ENCODE measurements around the gene SKAP2. TPM values are rescaled to one million over a fixed set of nuclear protein-coding genes. Genes with fewer than 3 reads are reported as not detected.

Gene SKAP2
- total RNA-seq, 1 experiment from 2014 or later: 24.4 TPM

DNA sequence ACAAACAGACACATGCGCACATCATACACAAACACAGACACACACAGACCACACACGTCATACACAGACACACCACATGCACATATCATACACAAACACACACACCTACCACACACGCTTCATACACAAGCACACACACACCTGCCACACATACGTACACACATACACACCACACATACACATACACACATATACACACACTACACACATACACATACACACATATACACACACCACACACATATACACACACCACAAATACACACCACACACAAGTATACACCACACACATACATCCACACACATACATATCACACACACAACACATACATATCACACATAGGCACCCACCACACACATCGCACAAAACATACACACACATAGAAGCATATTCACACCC lies 224.7 kb downstream of the SKAP2 start:
- no peak overlapping the region for H2AFZ ChIP-seq (ENCODE audit: low read length)
- no peak overlapping the region for H3K27ac ChIP-seq (ENCODE audit: low read length)
- no peaks in the 10 kb centered on the region for H3K9me2 ChIP-seq (replicated peaks; ENCODE audit: insufficient read depth, low read length)
- H3K4me3 ChIP-seq (ENCODE audit: low read length): no peak overlapping the region
- DNase-seq: no peak
- no peaks in the 10 kb centered on the region for H3K9me3 ChIP-seq (ENCODE audit: low read length)
- no peaks in the 10 kb centered on the region for H4K20me1 ChIP-seq (ENCODE audit: insufficient read depth, low read depth, low read length)
- H3K4me2 ChIP-seq (ENCODE audit: low read depth, low read length, poor library complexity, severe bottlenecking): no peak overlapping the region
- H3K79me2 ChIP-seq (ENCODE audit: low read length): no peaks in the 10 kb centered on the region
- no peaks in the 10 kb centered on the region for H3K4me1 ChIP-seq (ENCODE audit: low read length)
- no peak overlapping the region for H3K9ac ChIP-seq (ENCODE audit: low read length)
- H3K36me3 ChIP-seq (ENCODE audit: insufficient read depth, low read length): no peaks in the 10 kb centered on the region
- no peaks in the 10 kb centered on the region for H3K27me3 ChIP-seq (ENCODE audit: low read length)

DNA sequence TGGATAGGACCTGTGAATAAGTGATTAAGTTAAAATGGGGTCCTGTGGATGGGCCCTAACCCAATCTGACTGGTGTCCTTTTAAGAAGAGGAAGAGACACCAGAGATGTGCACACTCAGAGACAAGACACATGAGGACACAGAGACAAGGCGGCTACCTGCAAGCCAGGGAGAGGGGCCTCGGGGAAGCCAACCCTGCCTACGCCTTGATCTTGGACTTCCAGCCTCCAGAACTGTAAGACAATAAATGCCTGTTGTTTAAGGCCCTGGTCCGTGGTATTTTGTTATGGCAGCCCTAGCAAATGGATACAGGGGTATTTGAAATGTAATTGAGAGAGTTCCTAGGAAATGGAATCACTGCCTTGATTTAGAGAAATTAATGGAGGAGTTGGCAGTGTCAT lies 225.3 kb downstream of the SKAP2 start:
- no peaks in the 10 kb centered on the region for H3K79me2 ChIP-seq (ENCODE audit: low read length)
- no peak overlapping the region for H3K4me2 ChIP-seq (ENCODE audit: low read depth, low read length, poor library complexity, severe bottlenecking)
- H3K4me3 ChIP-seq (ENCODE audit: low read length): no peak overlapping the region
- H3K9me3 ChIP-seq (ENCODE audit: low read length): no peaks in the 10 kb centered on the region
- no peak overlapping the region for H2AFZ ChIP-seq (ENCODE audit: low read length)
- H3K9me2 ChIP-seq (replicated peaks; ENCODE audit: insufficient read depth, low read length): no peaks in the 10 kb centered on the region
- no peaks in the 10 kb centered on the region for H3K27me3 ChIP-seq (ENCODE audit: low read length)
- no peaks in the 10 kb centered on the region for H3K4me1 ChIP-seq (ENCODE audit: low read length)
- H3K36me3 ChIP-seq (ENCODE audit: insufficient read depth, low read length): no peaks in the 10 kb centered on the region
- no peak overlapping the region for H3K9ac ChIP-seq (ENCODE audit: low read length)
- no peaks in the 10 kb centered on the region for H4K20me1 ChIP-seq (ENCODE audit: insufficient read depth, low read depth, low read length)
- H3K27ac ChIP-seq (ENCODE audit: low read length): no peak overlapping the region
- DNase-seq: no peak

DNA sequence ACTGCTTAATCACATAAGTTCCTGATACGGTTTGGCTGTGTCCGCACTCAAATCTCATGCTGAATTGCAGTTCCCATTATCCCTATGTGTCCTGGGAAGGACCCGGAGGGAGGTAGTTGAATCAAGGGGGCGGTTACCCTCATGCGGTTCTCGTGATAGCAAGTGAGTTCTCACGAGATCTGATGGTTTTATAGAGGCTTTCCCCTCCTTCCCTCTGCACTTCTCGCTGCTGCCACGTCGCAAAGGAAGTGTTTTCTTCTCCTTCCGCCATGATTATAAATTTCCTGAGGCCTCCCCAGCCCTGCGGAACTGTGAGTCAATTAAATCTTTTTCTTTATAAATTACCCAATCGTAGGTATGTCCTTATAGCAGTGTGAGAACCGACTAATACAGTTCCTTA lies 226.2 kb downstream of the SKAP2 start:
- no peak overlapping the region for H3K9ac ChIP-seq (ENCODE audit: low read length)
- no peak overlapping the region for H3K4me2 ChIP-seq (ENCODE audit: low read depth, low read length, poor library complexity, severe bottlenecking)
- no peak overlapping the region for H3K27ac ChIP-seq (ENCODE audit: low read length)
- H2AFZ ChIP-seq (ENCODE audit: low read length): no peak overlapping the region
- no peaks in the 10 kb centered on the region for H4K20me1 ChIP-seq (ENCODE audit: insufficient read depth, low read depth, low read length)
- DNase-seq: no peak
- H3K27me3 ChIP-seq (ENCODE audit: low read length): no peaks in the 10 kb centered on the region
- H3K36me3 ChIP-seq (ENCODE audit: insufficient read depth, low read length): no peaks in the 10 kb centered on the region
- no peaks in the 10 kb centered on the region for H3K9me2 ChIP-seq (replicated peaks; ENCODE audit: insufficient read depth, low read length)
- H3K79me2 ChIP-seq (ENCODE audit: low read length): no peaks in the 10 kb centered on the region
- H3K9me3 ChIP-seq (ENCODE audit: low read length): no peaks in the 10 kb centered on the region
- no peak overlapping the region for H3K4me3 ChIP-seq (ENCODE audit: low read length)
- H3K4me1 ChIP-seq (ENCODE audit: low read length): no peaks in the 10 kb centered on the region

DNA sequence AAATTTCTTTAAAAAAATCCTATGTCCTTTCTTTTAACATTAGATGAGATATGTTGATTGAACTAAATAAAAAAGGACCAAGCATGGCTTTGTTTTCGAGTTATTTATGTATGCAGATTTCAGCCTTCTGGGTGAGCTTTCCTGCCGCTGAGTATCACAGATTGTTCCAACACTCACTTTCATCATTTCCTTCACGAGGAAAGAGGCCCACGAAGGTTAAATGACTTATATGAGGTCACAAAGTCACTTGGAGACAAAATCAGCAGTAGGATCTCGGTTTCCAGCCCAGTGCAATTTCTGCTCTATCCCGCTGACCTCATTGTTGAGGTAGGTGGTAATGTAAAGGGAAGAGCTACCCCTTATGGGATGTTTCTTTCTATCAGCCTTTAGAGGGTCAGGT lies 226.8 kb downstream of the SKAP2 start:
- no peaks in the 10 kb centered on the region for H3K36me3 ChIP-seq (ENCODE audit: insufficient read depth, low read length)
- H2AFZ ChIP-seq (ENCODE audit: low read length): no peak overlapping the region
- no peak for DNase-seq
- H3K4me3 ChIP-seq (ENCODE audit: low read length): no peak overlapping the region
- H3K9ac ChIP-seq (ENCODE audit: low read length): no peak overlapping the region
- H3K27ac ChIP-seq (ENCODE audit: low read length): no peak overlapping the region
- H3K4me2 ChIP-seq (ENCODE audit: low read depth, low read length, poor library complexity, severe bottlenecking): no peak overlapping the region
- no peaks in the 10 kb centered on the region for H3K9me2 ChIP-seq (replicated peaks; ENCODE audit: insufficient read depth, low read length)
- H3K4me1 ChIP-seq (ENCODE audit: low read length): no peaks in the 10 kb centered on the region
- H4K20me1 ChIP-seq (ENCODE audit: insufficient read depth, low read depth, low read length): no peaks in the 10 kb centered on the region
- H3K79me2 ChIP-seq (ENCODE audit: low read length): no peaks in the 10 kb centered on the region
- no peaks in the 10 kb centered on the region for H3K9me3 ChIP-seq (ENCODE audit: low read length)
- H3K27me3 ChIP-seq (ENCODE audit: low read length): no peaks in the 10 kb centered on the region

DNA sequence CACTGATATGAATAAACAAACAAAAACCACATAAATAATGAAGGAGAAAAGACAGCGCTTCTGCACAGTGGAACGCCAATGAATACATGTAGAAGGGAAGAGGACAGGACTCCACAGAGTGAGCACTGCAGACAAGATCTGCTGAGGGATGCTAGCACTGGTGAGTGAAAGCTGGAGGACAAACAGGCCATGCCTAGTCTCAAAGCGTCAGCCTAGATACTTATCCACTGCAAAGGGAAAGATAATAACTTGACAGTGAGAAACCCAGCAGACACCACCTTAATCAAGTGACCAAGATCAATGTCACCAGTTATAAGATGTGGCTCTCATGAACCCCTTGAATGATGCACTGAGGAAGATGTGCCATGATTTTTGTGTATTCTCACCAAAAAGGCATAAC lies 227.6 kb downstream of the SKAP2 start:
- no peak for DNase-seq
- H3K79me2 ChIP-seq (ENCODE audit: low read length): no peaks in the 10 kb centered on the region
- no peak overlapping the region for H2AFZ ChIP-seq (ENCODE audit: low read length)
- H3K27me3 ChIP-seq (ENCODE audit: low read length): no peaks in the 10 kb centered on the region
- no peaks in the 10 kb centered on the region for H3K9me2 ChIP-seq (replicated peaks; ENCODE audit: insufficient read depth, low read length)
- H3K27ac ChIP-seq (ENCODE audit: low read length): no peak overlapping the region
- no peaks in the 10 kb centered on the region for H3K9me3 ChIP-seq (ENCODE audit: low read length)
- no peak overlapping the region for H3K4me3 ChIP-seq (ENCODE audit: low read length)
- no peaks in the 10 kb centered on the region for H3K36me3 ChIP-seq (ENCODE audit: insufficient read depth, low read length)
- no peaks in the 10 kb centered on the region for H3K4me1 ChIP-seq (ENCODE audit: low read length)
- H3K4me2 ChIP-seq (ENCODE audit: low read depth, low read length, poor library complexity, severe bottlenecking): no peak overlapping the region
- no peaks in the 10 kb centered on the region for H4K20me1 ChIP-seq (ENCODE audit: insufficient read depth, low read depth, low read length)
- no peak overlapping the region for H3K9ac ChIP-seq (ENCODE audit: low read length)

DNA sequence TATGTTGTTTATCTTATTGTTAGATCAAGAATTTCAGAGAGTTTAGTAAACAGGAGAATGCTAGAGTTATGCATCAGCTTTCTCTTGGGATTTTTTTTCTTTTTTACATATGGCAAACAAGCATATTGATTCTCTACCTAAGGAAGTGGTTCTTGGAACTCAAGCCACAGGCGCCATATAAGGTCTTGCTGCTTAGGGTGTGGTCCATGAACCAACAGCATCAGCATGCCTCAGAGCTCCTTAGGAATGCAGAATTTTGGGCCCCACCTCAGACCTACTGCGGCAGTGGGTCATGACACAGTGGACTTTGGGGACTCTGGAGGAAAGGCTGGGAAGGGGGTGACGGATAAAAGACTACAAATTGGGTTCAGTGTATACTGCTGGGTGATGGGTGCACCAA lies 230.8 kb downstream of the SKAP2 start:
- Histone ChIP-seq H3K36me3 (ENCODE audit: insufficient read depth, low read length) (no peaks in the 10 kb centered on the region), H3K4me1 (ENCODE audit: low read length) (no peaks in the 10 kb centered on the region), H4K20me1 (ENCODE audit: insufficient read depth, low read depth, low read length) (no peaks in the 10 kb centered on the region), H3K27ac (ENCODE audit: low read length) (no peak overlapping the region), H3K9me3 (ENCODE audit: low read length) (no peaks in the 10 kb centered on the region), H3K9me2 (replicated peaks; ENCODE audit: insufficient read depth, low read length) (no peaks in the 10 kb centered on the region), H3K4me3 (ENCODE audit: low read length) (no peak overlapping the region), H3K9ac (ENCODE audit: low read length) (no peak overlapping the region), H3K27me3 (ENCODE audit: low read length) (no peaks in the 10 kb centered on the region), H3K4me2 (ENCODE audit: low read depth, low read length, poor library complexity, severe bottlenecking) (no peak overlapping the region), H3K79me2 (ENCODE audit: low read length) (no peaks in the 10 kb centered on the region), H2AFZ (ENCODE audit: low read length) (no peak overlapping the region)
- DNase-seq: no peak

DNA sequence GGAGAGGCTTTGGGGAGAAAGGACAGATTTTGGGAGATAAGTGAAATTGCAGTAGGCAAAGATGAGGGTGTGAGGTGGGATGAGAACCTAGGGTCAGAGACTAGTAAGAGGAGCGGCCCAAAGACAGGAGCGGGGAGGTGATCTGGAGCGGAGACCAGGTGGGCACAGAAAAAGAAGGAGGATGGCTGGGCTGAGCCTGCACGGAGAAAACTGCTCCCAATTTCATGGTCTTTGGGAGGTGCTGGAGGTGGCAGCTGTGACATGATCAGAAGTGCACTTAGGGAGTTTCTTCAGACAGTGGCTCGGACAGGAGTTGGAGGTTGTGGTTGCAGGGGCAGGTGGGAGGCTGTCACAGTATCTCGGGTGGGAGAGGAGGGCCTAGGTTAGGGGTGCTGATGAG lies 232.8 kb downstream of the SKAP2 start:
- Histone ChIP-seq H3K4me3 (ENCODE audit: low read length) (no peak overlapping the region), H3K4me2 (ENCODE audit: low read depth, low read length, poor library complexity, severe bottlenecking) (no peak overlapping the region), H3K36me3 (ENCODE audit: insufficient read depth, low read length) (no peaks in the 10 kb centered on the region), H3K9me2 (replicated peaks; ENCODE audit: insufficient read depth, low read length) (no peaks in the 10 kb centered on the region), H3K27ac (ENCODE audit: low read length) (no peak overlapping the region), H3K9ac (ENCODE audit: low read length) (no peak overlapping the region), H2AFZ (ENCODE audit: low read length) (no peak overlapping the region), H4K20me1 (ENCODE audit: insufficient read depth, low read depth, low read length) (no peaks in the 10 kb centered on the region), H3K27me3 (ENCODE audit: low read length) (no peaks in the 10 kb centered on the region), H3K9me3 (ENCODE audit: low read length) (no peaks in the 10 kb centered on the region), H3K79me2 (ENCODE audit: low read length) (no peaks in the 10 kb centered on the region), H3K4me1 (ENCODE audit: low read length) (no peaks in the 10 kb centered on the region)
- DNase-seq: no peak

DNA sequence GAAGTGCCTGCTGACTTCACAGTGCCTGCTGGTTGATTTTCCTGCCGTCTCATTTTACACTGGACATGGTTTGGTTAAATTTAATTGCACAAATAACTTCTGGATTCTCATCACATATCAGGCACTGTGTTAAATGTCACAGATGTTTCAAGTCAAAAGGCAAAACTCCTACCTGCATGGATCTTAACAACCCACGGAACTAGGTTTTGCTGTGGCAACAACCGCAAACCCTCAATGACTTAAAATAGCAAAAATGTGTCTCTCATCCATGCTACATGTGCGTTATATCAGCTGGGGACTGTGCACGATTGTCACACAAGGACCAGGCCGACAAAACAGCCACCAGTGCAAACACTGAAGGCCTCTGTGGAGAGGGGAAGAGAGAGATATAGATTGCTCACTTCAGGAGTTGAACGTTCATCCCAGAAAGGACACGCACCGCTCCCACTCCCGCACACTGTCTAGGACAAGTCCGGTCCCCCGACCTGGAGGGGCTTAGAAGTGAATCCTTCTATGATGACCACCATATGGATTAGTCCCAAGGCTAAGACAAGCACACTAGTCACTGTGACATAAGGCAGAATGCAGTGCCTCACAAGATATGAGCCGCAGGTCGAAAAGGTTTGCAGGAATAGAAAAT lies 233.3 kb downstream of the SKAP2 start:
- no peaks in the 10 kb centered on the region for H3K4me1 ChIP-seq (ENCODE audit: low read length)
- no peaks in the 10 kb centered on the region for H3K27me3 ChIP-seq (ENCODE audit: low read length)
- no peaks in the 10 kb centered on the region for H3K9me3 ChIP-seq (ENCODE audit: low read length)
- H3K79me2 ChIP-seq (ENCODE audit: low read length): no peaks in the 10 kb centered on the region
- H2AFZ ChIP-seq (ENCODE audit: low read length): no peak overlapping the region
- H4K20me1 ChIP-seq (ENCODE audit: insufficient read depth, low read depth, low read length): no peaks in the 10 kb centered on the region
- no peak overlapping the region for H3K27ac ChIP-seq (ENCODE audit: low read length)
- DNase-seq: no peak
- no peaks in the 10 kb centered on the region for H3K36me3 ChIP-seq (ENCODE audit: insufficient read depth, low read length)
- H3K4me2 ChIP-seq (ENCODE audit: low read depth, low read length, poor library complexity, severe bottlenecking): no peak overlapping the region
- no peak overlapping the region for H3K9ac ChIP-seq (ENCODE audit: low read length)
- no peaks in the 10 kb centered on the region for H3K9me2 ChIP-seq (replicated peaks; ENCODE audit: insufficient read depth, low read length)
- no peak overlapping the region for H3K4me3 ChIP-seq (ENCODE audit: low read length)

DNA sequence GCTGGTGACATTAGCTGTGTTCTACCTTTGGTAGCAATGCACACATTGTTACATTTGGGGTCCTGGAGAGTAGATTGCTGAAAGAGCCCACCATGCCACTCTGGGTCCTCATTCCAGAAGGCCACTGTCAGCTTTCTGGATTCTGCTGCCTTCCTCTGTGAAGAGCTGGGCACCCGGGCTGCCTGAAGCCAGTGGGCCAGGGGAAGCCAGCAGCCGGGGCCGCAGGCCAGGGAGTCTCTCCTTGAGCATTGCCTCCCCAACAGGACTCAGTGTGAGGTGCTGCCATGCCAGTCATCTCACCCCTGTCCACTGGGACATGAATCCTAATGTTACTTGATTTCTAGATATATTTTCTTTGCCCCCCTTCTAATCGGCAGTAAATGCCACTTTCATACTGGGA lies 234.0 kb downstream of the SKAP2 start:
- Histone ChIP-seq H3K36me3 (ENCODE audit: insufficient read depth, low read length) (no peaks in the 10 kb centered on the region), H3K79me2 (ENCODE audit: low read length) (no peaks in the 10 kb centered on the region), H3K4me2 (ENCODE audit: low read depth, low read length, poor library complexity, severe bottlenecking) (no peak overlapping the region), H3K9ac (ENCODE audit: low read length) (no peak overlapping the region), H3K9me2 (replicated peaks; ENCODE audit: insufficient read depth, low read length) (no peaks in the 10 kb centered on the region), H3K27me3 (ENCODE audit: low read length) (no peaks in the 10 kb centered on the region), H2AFZ (ENCODE audit: low read length) (no peak overlapping the region), H3K4me3 (ENCODE audit: low read length) (no peak overlapping the region), H4K20me1 (ENCODE audit: insufficient read depth, low read depth, low read length) (no peaks in the 10 kb centered on the region), H3K27ac (ENCODE audit: low read length) (no peak overlapping the region), H3K9me3 (ENCODE audit: low read length) (no peaks in the 10 kb centered on the region), H3K4me1 (ENCODE audit: low read length) (no peaks in the 10 kb centered on the region)
- no peak for DNase-seq
